GM19467 (cell line): ENCODE results near the gene HTRA1.

Source experiments
- ATAC-seq: cut with Tn5 transposase; IDR thresholded peaks from one replicate; pipeline ENCODE4 v1.9.1; 2021; ENCODE audit warnings: mild to moderate bottlenecking, moderate library complexity; ENCODE audit not compliant: unreplicated experiment

The HTRA1 gene

GRCh38 chr10:122550427-122550826 lies 89.1 kb downstream of the HTRA1 start:
- no peak for ATAC-seq

- no peak for ATAC-seq
Measured at GRCh38 chr10:122550983-122551382, 89.6 kb downstream of the HTRA1 start.

GRCh38 chr10:122551450-122551849 lies 90.1 kb downstream of the HTRA1 start:
- ATAC-seq: no peak

GRCh38 chr10:122553341-122553740 lies 92.0 kb downstream of the HTRA1 start:
- no peak for ATAC-seq

- no peak for ATAC-seq
Measured at GRCh38 chr10:122554131-122555036, 93.0 kb downstream of the HTRA1 start.

- no peak for ATAC-seq
Measured at GRCh38 chr10:122555442-122555841, 94.1 kb downstream of the HTRA1 start.

- ATAC-seq: no peak
Measured at GRCh38 chr10:122557516-122557915, 96.2 kb downstream of the HTRA1 start.

GRCh38 chr10:122558452-122558851 lies 97.1 kb downstream of the HTRA1 start:
- no peak for ATAC-seq

GRCh38 chr10:122559228-122559627 lies 97.9 kb downstream of the HTRA1 start:
- no peak for ATAC-seq

GRCh38 chr10:122560279-122560804 lies 99.0 kb downstream of the HTRA1 start, which contains the start of gene DMBT1:
DMBT1 (plus strand) TSS chr10:122560754; CDS start chr10:122560771, 17 bp downstream.
- ATAC-seq: no peak

- no peak for ATAC-seq
Measured at GRCh38 chr10:122561212-122561611, 99.9 kb downstream of the HTRA1 start.

- no peak for ATAC-seq
Measured at GRCh38 chr10:122561792-122562191, 100.4 kb downstream of the HTRA1 start.
